Astrocyte (in vitro differentiated cells and primary cell): ENCODE data around the gene CHMP2A. TPM values are rescaled to one million over a fixed set of nuclear protein-coding genes. Genes with fewer than 3 reads are reported as not detected.

Experiments
- DNase-seq: peaks from one replicate; pipeline ENCODE4 v3.0.0-alpha.2; 2010; ENCODE audit warnings: low read depth
- FAIRE-seq: peaks from 2 replicates; lab custom pipeline; 2011; peaks lifted over from hg19 to GRCh38; lab: Jason Lieb, UNC
- H2AFZ ChIP-seq: 2 replicates; pipeline ENCODE4 v1.6.0; 2012; ENCODE audit warnings: low read depth, low read length, inconsistent platforms
- H3K27ac ChIP-seq: 2 replicates; pipeline ENCODE4 v1.5.1; 2011; ENCODE audit warnings: low read depth, low read length, inconsistent platforms
- H3K27me3 ChIP-seq: 2 replicates; pipeline ENCODE4 v1.6.0; 2011; ENCODE audit warnings: low read length, inconsistent platforms; ENCODE audit not compliant: insufficient read depth
- H3K36me3 ChIP-seq: 2 replicates; pipeline ENCODE4 v1.5.1; 2011; ENCODE audit warnings: low read length, inconsistent platforms; ENCODE audit not compliant: insufficient read depth
- H3K4me1 ChIP-seq: 2 replicates; pipeline ENCODE4 v1.5.1; 2011; ENCODE audit warnings: low read length, inconsistent platforms; ENCODE audit not compliant: insufficient read depth
- H3K4me2 ChIP-seq: 2 replicates; pipeline ENCODE4 v1.6.0; 2012; ENCODE audit warnings: low read length, inconsistent platforms
- H3K4me3 ChIP-seq: 2 replicates; pipeline ENCODE4 v1.5.1; 2011; ENCODE audit warnings: low read depth, mild to moderate bottlenecking, low read length, inconsistent platforms; ENCODE audit not compliant: insufficient read depth
- H3K79me2 ChIP-seq: 2 replicates; pipeline ENCODE4 v1.6.0; 2012; ENCODE audit warnings: mild to moderate bottlenecking, low read length, inconsistent platforms; ENCODE audit not compliant: insufficient read depth
- H3K9ac ChIP-seq: 2 replicates; pipeline ENCODE4 v1.6.0; 2012; ENCODE audit warnings: mild to moderate bottlenecking, low read length, inconsistent platforms
- H3K9me3 ChIP-seq: 2 replicates; pipeline ENCODE4 v1.5.1; 2012; ENCODE audit warnings: low read depth, mild to moderate bottlenecking, low read length, inconsistent platforms; ENCODE audit not compliant: insufficient read depth
- H4K20me1 ChIP-seq: 2 replicates; pipeline ENCODE4 v1.6.0; 2012; ENCODE audit warnings: low read length, inconsistent platforms; ENCODE audit not compliant: insufficient read depth
- H3K27ac Mint-ChIP-seq: one replicate; pipeline ENCODE4 v1.8.0; 2021; ENCODE audit warnings: mild to moderate bottlenecking, mixed read lengths; ENCODE audit not compliant: unreplicated experiment
- H3K27me3 Mint-ChIP-seq: one replicate; pipeline ENCODE4 v1.8.0; 2021; ENCODE audit warnings: low read depth, mixed read lengths; ENCODE audit not compliant: unreplicated experiment
- H3K36me3 Mint-ChIP-seq: one replicate; pipeline ENCODE4 v1.8.0; 2021; ENCODE audit warnings: low read depth, mixed read lengths; ENCODE audit not compliant: unreplicated experiment
- H3K4me1 Mint-ChIP-seq: one replicate; pipeline ENCODE4 v1.8.0; 2021; ENCODE audit warnings: low read depth, mixed read lengths; ENCODE audit not compliant: unreplicated experiment
- H3K4me3 Mint-ChIP-seq: one replicate; pipeline ENCODE4 v1.8.0; 2021; ENCODE audit warnings: mild to moderate bottlenecking, moderate library complexity, mixed read lengths; ENCODE audit not compliant: unreplicated experiment
- H3K9me3 Mint-ChIP-seq: one replicate; pipeline ENCODE4 v1.8.0; 2021; ENCODE audit warnings: mild to moderate bottlenecking, mixed read lengths; ENCODE audit not compliant: unreplicated experiment
- CTCF ChIP-seq: IDR thresholded peaks from 2 replicates; pipeline ENCODE4 v1.5.1; 2011; ENCODE audit warnings: low read depth, mild to moderate bottlenecking, inconsistent platforms, low read length, moderate library complexity; ENCODE audit not compliant: insufficient read depth
- EZH2 ChIP-seq: IDR thresholded peaks from 2 replicates; pipeline ENCODE4 v1.6.1; 2012; ENCODE audit warnings: mild to moderate bottlenecking, low read length, inconsistent platforms; ENCODE audit not compliant: insufficient read depth
- total RNA-seq: library from RNA; stranded (reverse); gene quantifications from 2 replicates; pipeline ENCODE4 v1.2.1, GENCODE V29; 2021

CHMP2A gene
- total RNA-seq, 1 donor from 2014 or later = 71.3 TPM

GRCh38 chr19:58538257-58539168 lies 16.4 kb downstream of the CHMP2A start:
- Histone ChIP-seq H3K4me1 (peaks cover 1% of the 10 kb centered on the region), H3K9me3 (no peaks in the 10 kb centered on the region), H3K4me3 (peak overlapping the region; percentile 28), H4K20me1 (no peaks in the 10 kb centered on the region), H3K36me3 (no peaks in the 10 kb centered on the region), H3K27me3 (peaks cover 14% of the 10 kb centered on the region), H3K79me2 (no peaks in the 10 kb centered on the region), H2AFZ (peak overlapping the region; percentile 73), H3K4me2 (peak overlapping the region; percentile 77), H3K27ac (no peak overlapping the region), H3K9ac (no peak overlapping the region)
- no peak overlapping the region for H3K27ac Mint-ChIP-seq
- DNase-seq (no peak), FAIRE-seq (no peak)
- peak overlapping the region; percentile 67 for H3K4me3 Mint-ChIP-seq
- H3K27me3 Mint-ChIP-seq = peaks cover 19% of the 10 kb centered on the region
- TF ChIP-seq EZH2 (peak; percentile 86), CTCF (no peak)
- H3K9me3 Mint-ChIP-seq = no peaks in the 10 kb centered on the region
- H3K4me1 Mint-ChIP-seq = no peaks in the 10 kb centered on the region
- H3K36me3 Mint-ChIP-seq = no peaks in the 10 kb centered on the region

GRCh38 chr19:58536852-58537798 lies 17.8 kb downstream of the CHMP2A start:
- H3K36me3 Mint-ChIP-seq = no peaks in the 10 kb centered on the region
- Histone ChIP-seq H3K4me3 (no peak overlapping the region), H3K9ac (no peak overlapping the region), H3K4me1 (no peaks in the 10 kb centered on the region), H3K27me3 (peaks cover 10% of the 10 kb centered on the region), H3K36me3 (no peaks in the 10 kb centered on the region), H3K4me2 (no peak overlapping the region), H3K27ac (no peak overlapping the region), H2AFZ (no peak overlapping the region), H4K20me1 (no peaks in the 10 kb centered on the region), H3K9me3 (no peaks in the 10 kb centered on the region), H3K79me2 (no peaks in the 10 kb centered on the region)
- no peaks in the 10 kb centered on the region for H3K9me3 Mint-ChIP-seq
- no peaks in the 10 kb centered on the region for H3K4me1 Mint-ChIP-seq
- no peak overlapping the region for H3K4me3 Mint-ChIP-seq
- TF ChIP-seq CTCF (no peak), EZH2 (no peak)
- peaks cover 17% of the 10 kb centered on the region for H3K27me3 Mint-ChIP-seq
- H3K27ac Mint-ChIP-seq = no peak overlapping the region
- FAIRE-seq = no peak
- DNase-seq = no peak
